Hepatocyte (in vitro differentiated cells): ENCODE data around the gene THSD1. TPM values are rescaled to one million over a fixed set of nuclear protein-coding genes. Genes with fewer than 3 reads are reported as not detected.

Experiments used
- DNase-seq: peaks from one replicate; pipeline ENCODE4 v3.0.0-alpha.2; 2016; ENCODE audit warnings: low spot score
- H2AFZ ChIP-seq: fragments of 200-600 bp; sonication (generic); 2 replicates; pipeline ENCODE4 v1.6.0; 2016; ENCODE audit warnings: antibody characterized with exemption, mild to moderate bottlenecking
- H3K27ac ChIP-seq: fragments of 200-600 bp; sonication (generic); 2 replicates; pipeline ENCODE4 v1.5.1; 2016; ENCODE audit warnings: mild to moderate bottlenecking
- H3K27me3 ChIP-seq: fragments of 200-600 bp; sonication (generic); 2 replicates; pipeline ENCODE4 v1.6.1; 2016
- H3K36me3 ChIP-seq: fragments of 200-600 bp; sonication (generic); replicated peaks from 2 replicates; pipeline ENCODE4 v1.5.1; 2016; ENCODE audit warnings: low read depth; ENCODE audit not compliant: insufficient read depth
- H3K4me1 ChIP-seq: fragments of 200-600 bp; sonication (generic); 2 replicates; pipeline ENCODE4 v1.5.1; 2016; ENCODE audit warnings: mild to moderate bottlenecking, moderate library complexity; ENCODE audit not compliant: insufficient read depth
- H3K4me2 ChIP-seq: fragments of 200-600 bp; sonication (generic); 2 replicates; pipeline ENCODE4 v1.6.0; 2016
- H3K4me3 ChIP-seq: fragments of 200-600 bp; sonication (generic); 2 replicates; pipeline ENCODE4 v1.5.1; 2016; ENCODE audit warnings: mild to moderate bottlenecking
- H3K79me2 ChIP-seq: fragments of 200-600 bp; sonication (generic); 2 replicates; pipeline ENCODE4 v1.6.0; 2017; ENCODE audit warnings: mild to moderate bottlenecking
- H3K9me2 ChIP-seq: fragments of 200-600 bp; sonication (generic); replicated peaks from 2 replicates; pipeline ENCODE4 v1.6.0; 2017; ENCODE audit warnings: mild to moderate bottlenecking; ENCODE audit not compliant: insufficient read depth
- H3K9me3 ChIP-seq: fragments of 200-600 bp; sonication (generic); 2 replicates; pipeline ENCODE4 v1.5.1; 2016; ENCODE audit warnings: low read depth, mild to moderate bottlenecking
- H4K20me1 ChIP-seq: fragments of 200-600 bp; sonication (generic); 2 replicates; pipeline ENCODE4 v1.6.0; 2016; ENCODE audit warnings: mild to moderate bottlenecking; ENCODE audit not compliant: insufficient read depth, poor library complexity, severe bottlenecking
- EZH2 ChIP-seq: fragments of 200-600 bp; sonication (generic); IDR thresholded peaks from 2 replicates; pipeline ENCODE4 v1.6.1; 2016; ENCODE audit warnings: antibody characterized with exemption, mild to moderate bottlenecking, borderline replicate concordance
- EZH2phosphoT487 ChIP-seq: fragments of 200-600 bp; sonication (generic); IDR thresholded peaks from one replicate; pipeline ENCODE4 v1.6.1; 2018; ENCODE audit warnings: antibody characterized with exemption, mild to moderate bottlenecking, low read depth, moderate library complexity; ENCODE audit not compliant: unreplicated experiment, severe bottlenecking
- WGBS: methylation state at CpG from one replicate; pipeline ENCODE4 v1.1.6; 2016; ENCODE audit warnings: low lambda C conversion rate; ENCODE audit errors: missing lambda C conversion rate; 5-methylcytosine and 5-hydroxymethylcytosine counted together
- polyA plus RNA-seq: library from polyadenylated mRNA; unstranded; fragments of >200 nt; fragmentation: Nextera tagmentation; extraction: Ambion mirVana; gene quantifications from 2 replicates; pipeline ENCODE4 v1.2.1, GENCODE V29; 2016
- total RNA-seq: library from RNA; depleted of rRNA; stranded (reverse); fragments of >200 nt; gene quantifications from 2 replicates; pipeline ENCODE4 v1.2.3, GENCODE V29; 2014
- TF ChIP-seq, protein P1 (sequence below): fragments of 200-600 bp; sonication (generic); IDR thresholded peaks from 2 replicates; pipeline ENCODE4 v1.5.1; 2016; ENCODE audit warnings: antibody characterized with exemption, mild to moderate bottlenecking; ENCODE audit not compliant: poor library complexity

The THSD1 gene
- total and polyA plus RNA-seq, 2 experiments from 2014 or later = 1.00 to 1.4 TPM

DNA sequence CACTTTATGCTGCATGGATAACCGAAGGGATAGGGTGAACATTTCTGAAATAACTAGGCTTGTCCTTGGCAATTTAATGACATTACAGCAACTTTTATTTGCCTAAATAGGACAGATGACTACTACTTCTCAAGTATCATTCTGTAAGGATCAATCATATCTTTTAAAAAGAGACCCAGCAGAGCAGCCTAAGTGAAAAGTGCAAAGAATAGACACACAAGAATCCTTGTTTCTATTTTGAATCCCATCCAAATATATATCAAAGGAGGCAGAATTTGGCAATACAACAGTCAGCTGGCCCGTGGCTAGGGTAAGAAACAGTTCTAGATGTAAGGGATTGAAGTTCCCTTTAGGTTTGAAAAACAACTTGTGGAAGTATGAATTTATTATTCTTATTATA is 6.9 kb downstream of the THSD1 start:
- Histone ChIP-seq H3K27ac (no peak overlapping the region), H3K79me2 (no peaks in the 10 kb centered on the region), H3K9me2 (no peaks in the 10 kb centered on the region), H2AFZ (no peak overlapping the region), H3K36me3 (no peaks in the 10 kb centered on the region), H3K4me2 (no peak overlapping the region), H3K4me3 (no peak overlapping the region), H4K20me1 (no peaks in the 10 kb centered on the region), H3K27me3 (no peaks in the 10 kb centered on the region), H3K4me1 (no peaks in the 10 kb centered on the region), H3K9me3 (no peaks in the 10 kb centered on the region)
- WGBS = 88% methylated on average over 2 of the region's 2 CpGs
- no peak for DNase-seq
- TF ChIP-seq EZH2phosphoT487 = no peak
- TF ChIP-seq EZH2 = no peak
- TF ChIP-seq, protein P1, sequence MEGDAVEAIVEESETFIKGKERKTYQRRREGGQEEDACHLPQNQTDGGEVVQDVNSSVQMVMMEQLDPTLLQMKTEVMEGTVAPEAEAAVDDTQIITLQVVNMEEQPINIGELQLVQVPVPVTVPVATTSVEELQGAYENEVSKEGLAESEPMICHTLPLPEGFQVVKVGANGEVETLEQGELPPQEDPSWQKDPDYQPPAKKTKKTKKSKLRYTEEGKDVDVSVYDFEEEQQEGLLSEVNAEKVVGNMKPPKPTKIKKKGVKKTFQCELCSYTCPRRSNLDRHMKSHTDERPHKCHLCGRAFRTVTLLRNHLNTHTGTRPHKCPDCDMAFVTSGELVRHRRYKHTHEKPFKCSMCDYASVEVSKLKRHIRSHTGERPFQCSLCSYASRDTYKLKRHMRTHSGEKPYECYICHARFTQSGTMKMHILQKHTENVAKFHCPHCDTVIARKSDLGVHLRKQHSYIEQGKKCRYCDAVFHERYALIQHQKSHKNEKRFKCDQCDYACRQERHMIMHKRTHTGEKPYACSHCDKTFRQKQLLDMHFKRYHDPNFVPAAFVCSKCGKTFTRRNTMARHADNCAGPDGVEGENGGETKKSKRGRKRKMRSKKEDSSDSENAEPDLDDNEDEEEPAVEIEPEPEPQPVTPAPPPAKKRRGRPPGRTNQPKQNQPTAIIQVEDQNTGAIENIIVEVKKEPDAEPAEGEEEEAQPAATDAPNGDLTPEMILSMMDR = no peak

DNA sequence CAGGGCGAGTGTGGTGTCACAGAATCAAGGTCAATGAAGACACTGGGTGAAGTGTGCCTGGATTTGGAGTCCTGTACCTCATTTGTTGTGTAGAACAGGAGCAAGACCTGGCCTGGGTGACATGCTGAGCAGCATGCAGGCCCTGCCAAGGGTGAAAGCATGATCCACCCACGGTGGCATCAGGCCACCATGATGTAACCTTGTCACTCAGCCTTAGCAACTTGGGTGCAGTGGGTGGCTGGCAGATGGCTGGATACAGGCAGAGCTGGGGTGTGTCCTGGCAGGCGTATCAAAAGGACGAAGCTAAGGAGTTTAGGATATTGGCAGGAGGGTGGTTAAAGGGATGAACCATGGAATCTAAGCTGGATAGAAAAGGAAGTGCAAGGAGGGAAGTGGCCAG is 10.3 kb downstream of the THSD1 start:
- TF ChIP-seq, protein P1 = no peak
- TF ChIP-seq EZH2phosphoT487 = no peak
- Histone ChIP-seq H4K20me1 (no peaks in the 10 kb centered on the region), H3K36me3 (no peaks in the 10 kb centered on the region), H3K27ac (no peak overlapping the region), H3K79me2 (no peaks in the 10 kb centered on the region), H3K4me3 (no peak overlapping the region), H3K9me2 (no peaks in the 10 kb centered on the region), H3K4me1 (no peaks in the 10 kb centered on the region), H3K4me2 (no peak overlapping the region), H3K27me3 (no peaks in the 10 kb centered on the region), H2AFZ (no peak overlapping the region), H3K9me3 (no peaks in the 10 kb centered on the region)
- WGBS = 93% methylated on average over 4 of the region's 4 CpGs
- DNase-seq = no peak

- DNase-seq = no peak
- no peak overlapping the region for H3K4me2 ChIP-seq
- no peaks in the 10 kb centered on the region for H4K20me1 ChIP-seq
- no peaks in the 10 kb centered on the region for H3K9me2 ChIP-seq
- no peak overlapping the region for H2AFZ ChIP-seq
- H3K36me3 ChIP-seq = no peaks in the 10 kb centered on the region
- no peaks in the 10 kb centered on the region for H3K79me2 ChIP-seq
- TF ChIP-seq EZH2 (no peak), EZH2phosphoT487 (no peak)
- TF ChIP-seq, protein P1 = no peak
- no peaks in the 10 kb centered on the region for H3K27me3 ChIP-seq
- no peaks in the 10 kb centered on the region for H3K4me1 ChIP-seq
- 84% methylated on average over 2 of the region's 2 CpGs for WGBS
- no peak overlapping the region for H3K4me3 ChIP-seq
- H3K27ac ChIP-seq = no peak overlapping the region
- no peaks in the 10 kb centered on the region for H3K9me3 ChIP-seq
Observed at GRCh38 chr13:52394586-52394985, 11.4 kb downstream of the THSD1 start.
